SU-DHL-6 (cell line): ENCODE data around the gene NCOR2.

Experiments used
- H2AFZ ChIP-seq: fragments of 200-600 bp; sonication (generic); 2 replicates; pipeline ENCODE4 v1.6.1; 2014; ENCODE audit warnings: low read depth, mild to moderate bottlenecking, moderate library complexity, mixed read lengths, antibody characterized with exemption, low read length; ENCODE audit not compliant: severe bottlenecking
- H3F3A ChIP-seq: fragments of 200-600 bp; shearing (Covaris generic); 2 replicates; pipeline ENCODE4 v1.6.0; 2016; ENCODE audit warnings: antibody characterized with exemption, mild to moderate bottlenecking; ENCODE audit not compliant: insufficient read depth
- H3K27ac ChIP-seq: fragments of 200-600 bp; sonication (generic); 2 replicates; pipeline ENCODE4 v1.5.1; 2016; ENCODE audit warnings: low read depth, mild to moderate bottlenecking, low read length, moderate library complexity, mixed read lengths
- H3K27me3 ChIP-seq: fragments of 200-600 bp; sonication (generic), shearing (Covaris generic); 2 replicates; pipeline ENCODE4 v1.6.0; 2014; ENCODE audit warnings: mild to moderate bottlenecking, low read length
- H3K36me3 ChIP-seq: fragments of 200-600 bp; sonication (generic); 2 replicates; pipeline ENCODE4 v1.6.1; 2014; ENCODE audit warnings: mild to moderate bottlenecking, low read length, mixed read lengths
- H3K4me2 ChIP-seq: fragments of 300-600, 200-600 bp; shearing (Covaris generic), sonication (generic); 2 replicates; pipeline ENCODE4 v1.6.0; 2014; ENCODE audit warnings: low read length, low read depth, mild to moderate bottlenecking; ENCODE audit not compliant: poor library complexity, severe bottlenecking
- H3K4me3 ChIP-seq: fragments of 200-600 bp; sonication (generic); 2 replicates; pipeline ENCODE4 v1.5.1; 2014; ENCODE audit warnings: antibody characterized with exemption, low read length, mild to moderate bottlenecking, mixed read lengths; ENCODE audit not compliant: insufficient read depth, poor library complexity, severe bottlenecking
- H3K79me2 ChIP-seq: fragments of 200-600 bp; sonication (generic); 2 replicates; pipeline ENCODE4 v1.6.1; 2014; ENCODE audit warnings: mild to moderate bottlenecking, low read length, moderate library complexity; ENCODE audit not compliant: insufficient read depth
- H3K9ac ChIP-seq: fragments of 200-600 bp; sonication (generic); 2 replicates; pipeline ENCODE4 v1.7.0; 2014; ENCODE audit warnings: mild to moderate bottlenecking, low read length
- H3K9me2 ChIP-seq: fragments of 200-600 bp; sonication (generic); replicated peaks from 2 replicates; pipeline ENCODE4 v1.6.1; 2014; ENCODE audit warnings: low read length; ENCODE audit not compliant: insufficient read depth
- H3K9me3 ChIP-seq: fragments of 200-600 bp; sonication (generic); 2 replicates; pipeline ENCODE4 v1.6.1; 2014; ENCODE audit warnings: low read length, mixed read lengths; ENCODE audit not compliant: insufficient read depth
- H4K20me1 ChIP-seq: fragments of 200-600 bp; sonication (generic); 2 replicates; pipeline ENCODE4 v1.6.1; 2014; ENCODE audit warnings: low read depth, mild to moderate bottlenecking, antibody characterized with exemption, low read length, moderate library complexity, mixed read lengths
- CTCF ChIP-seq: fragments of 200-600 bp; sonication (generic); IDR thresholded peaks from one replicate; pipeline ENCODE4 v1.5.1; 2017; ENCODE audit warnings: antibody characterized with exemption, mild to moderate bottlenecking, low read length, moderate library complexity; ENCODE audit not compliant: insufficient read depth, poor library complexity, severe bottlenecking
- EZH2phosphoT487 ChIP-seq: fragments of 200-600 bp; sonication (generic), shearing (Covaris generic); conservative IDR thresholded peaks from 2 replicates; pipeline ENCODE4 v1.6.1; 2018; ENCODE audit warnings: mild to moderate bottlenecking, antibody characterized with exemption, low read length, moderate library complexity, mixed read lengths

Gene NCOR2

DNA sequence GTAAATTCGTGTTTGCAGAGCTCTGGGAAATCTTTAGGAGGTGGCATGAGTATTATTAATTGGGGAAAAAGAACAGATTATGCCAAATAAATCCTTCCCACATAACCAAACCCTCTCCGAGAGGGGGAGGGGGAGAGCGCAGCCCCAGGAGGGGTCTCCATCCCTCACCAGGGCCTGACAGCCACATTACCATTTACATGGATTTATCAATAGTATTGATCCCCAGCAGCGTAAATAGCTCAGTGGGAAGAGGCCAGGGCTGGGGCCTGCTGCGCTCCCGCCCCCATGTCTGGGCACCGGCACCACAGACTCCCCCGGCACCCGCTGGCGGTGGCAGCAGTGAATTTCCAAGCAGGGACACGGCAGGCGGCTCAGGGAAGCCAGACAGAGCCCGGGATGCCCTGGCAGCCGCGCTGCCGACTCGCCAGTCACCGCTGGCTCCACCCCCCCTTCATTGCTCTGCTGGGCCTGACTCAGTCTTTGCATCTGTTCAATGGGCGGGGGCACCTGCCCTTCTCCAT lies 2.4 kb downstream of the NCOR2 start:
- TF ChIP-seq EZH2phosphoT487, result no peak
- no peak for TF ChIP-seq CTCF
- H4K20me1 ChIP-seq, result 0 out of 2 replicates have a peak, but pooled peaks cover 13% of the 10 kb centered on the region
- H3K4me2 ChIP-seq, result peak overlapping the region; percentile 71
- H3K27ac ChIP-seq, result no peak overlapping the region
- H3K36me3 ChIP-seq, result no peaks in the 10 kb centered on the region
- no peaks in the 10 kb centered on the region for H3F3A ChIP-seq
- no peaks in the 10 kb centered on the region for H3K27me3 ChIP-seq
- no peaks in the 10 kb centered on the region for H3K9me3 ChIP-seq
- H3K9me2 ChIP-seq, result no peaks in the 10 kb centered on the region
- H3K4me3 ChIP-seq, result no peak overlapping the region
- no peak overlapping the region for H2AFZ ChIP-seq
- H3K79me2 ChIP-seq, result peaks cover 67% of the 10 kb centered on the region
- H3K9ac ChIP-seq, result no peak overlapping the region

DNA sequence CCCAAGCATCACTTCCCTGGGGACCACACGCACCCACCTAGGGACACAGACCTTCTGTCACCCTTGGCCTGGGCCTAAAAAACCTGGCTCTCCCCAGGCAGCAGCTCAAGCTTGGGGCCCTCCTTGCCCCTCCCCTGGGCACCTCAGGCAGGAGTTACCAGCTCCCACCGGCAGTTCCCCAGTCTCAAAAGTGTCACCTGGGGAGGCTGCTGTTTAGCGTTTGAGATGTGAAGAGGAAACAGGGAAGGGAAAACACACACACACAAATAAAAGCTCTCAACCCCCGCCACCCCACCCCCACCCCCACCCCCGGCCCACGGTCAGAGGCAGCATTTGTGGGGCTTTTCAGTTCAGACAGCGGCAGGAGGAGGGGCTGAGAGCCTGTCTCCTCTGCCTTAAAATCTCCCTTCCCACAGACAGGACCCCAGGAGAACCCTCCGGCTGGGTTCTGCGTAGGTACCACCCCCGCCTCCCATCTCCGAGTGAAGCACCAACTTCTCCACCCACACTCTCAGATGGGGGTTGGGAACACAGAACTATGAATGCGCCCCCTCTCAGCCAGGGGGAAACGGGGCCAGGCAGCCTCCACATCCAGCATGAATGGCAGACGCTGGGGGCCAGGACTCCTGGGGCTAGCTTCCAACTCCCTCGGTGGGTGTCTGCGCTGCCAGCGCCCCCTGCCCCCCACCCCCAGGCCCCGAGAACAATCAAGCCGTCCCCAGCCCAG lies 3.0 kb downstream of the NCOR2 start:
- peaks cover 73% of the 10 kb centered on the region for H3K79me2 ChIP-seq
- no peaks in the 10 kb centered on the region for H3K27me3 ChIP-seq
- no peak overlapping the region for H3K4me3 ChIP-seq
- peaks cover 18% of the 10 kb centered on the region; the same call in 1 of the 2 replicates for H4K20me1 ChIP-seq
- no peak for TF ChIP-seq EZH2phosphoT487
- TF ChIP-seq CTCF, result no peak
- H3K36me3 ChIP-seq, result no peaks in the 10 kb centered on the region
- no peak overlapping the region for H3K4me2 ChIP-seq
- no peak overlapping the region for H3K27ac ChIP-seq
- no peaks in the 10 kb centered on the region for H3F3A ChIP-seq
- H3K9me2 ChIP-seq, result no peaks in the 10 kb centered on the region
- H3K9ac ChIP-seq, result no peak overlapping the region
- H3K9me3 ChIP-seq, result no peaks in the 10 kb centered on the region
- no peak overlapping the region for H2AFZ ChIP-seq

DNA sequence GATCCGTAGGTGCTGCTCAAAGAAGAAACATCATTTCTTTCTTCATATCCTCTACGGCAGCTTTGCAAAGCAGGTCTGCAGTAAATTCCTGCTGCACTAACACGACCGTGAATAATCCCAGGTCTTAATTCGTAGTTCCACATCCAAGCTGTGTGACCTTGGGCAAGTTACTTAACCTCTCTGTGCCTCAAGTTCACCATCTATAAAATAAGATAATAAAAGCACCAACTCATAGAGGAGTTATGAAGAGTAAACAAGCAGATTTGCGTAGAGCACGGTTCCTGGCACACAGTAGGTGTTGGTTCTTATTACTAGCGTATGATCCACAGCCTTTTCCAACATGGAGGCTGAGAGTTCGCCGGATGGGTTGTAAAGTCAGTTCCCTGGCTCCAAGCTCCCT lies 3.6 kb downstream of the NCOR2 start:
- H3K9me3 ChIP-seq, result no peaks in the 10 kb centered on the region
- H4K20me1 ChIP-seq, result peaks cover 20% of the 10 kb centered on the region; the same call in 1 of the 2 replicates
- no peak overlapping the region for H3K27ac ChIP-seq
- H3F3A ChIP-seq, result no peaks in the 10 kb centered on the region
- no peaks in the 10 kb centered on the region for H3K27me3 ChIP-seq
- H3K9ac ChIP-seq, result no peak overlapping the region
- H2AFZ ChIP-seq, result no peak overlapping the region
- TF ChIP-seq CTCF (no peak), EZH2phosphoT487 (no peak)
- no peak overlapping the region for H3K4me3 ChIP-seq
- no peak overlapping the region for H3K4me2 ChIP-seq
- no peaks in the 10 kb centered on the region for H3K36me3 ChIP-seq
- H3K79me2 ChIP-seq, result peaks cover 79% of the 10 kb centered on the region
- H3K9me2 ChIP-seq, result no peaks in the 10 kb centered on the region
